GM21786 (cell line): ENCODE results near the gene B4GALNT4.
A peak's percentile ranks its signal among the peaks of the same experiment; 100 is the strongest.
"Not testable (repeated sequence)": the region's sequence is repeated elsewhere in the genome, so short reads cannot be mapped to it uniquely, and the experiment has no call there.

Source experiments
- ATAC-seq: cut with Tn5 transposase; IDR thresholded peaks from one replicate; pipeline ENCODE4 v1.9.1; 2021; ENCODE audit not compliant: unreplicated experiment

The B4GALNT4 gene, protein sequence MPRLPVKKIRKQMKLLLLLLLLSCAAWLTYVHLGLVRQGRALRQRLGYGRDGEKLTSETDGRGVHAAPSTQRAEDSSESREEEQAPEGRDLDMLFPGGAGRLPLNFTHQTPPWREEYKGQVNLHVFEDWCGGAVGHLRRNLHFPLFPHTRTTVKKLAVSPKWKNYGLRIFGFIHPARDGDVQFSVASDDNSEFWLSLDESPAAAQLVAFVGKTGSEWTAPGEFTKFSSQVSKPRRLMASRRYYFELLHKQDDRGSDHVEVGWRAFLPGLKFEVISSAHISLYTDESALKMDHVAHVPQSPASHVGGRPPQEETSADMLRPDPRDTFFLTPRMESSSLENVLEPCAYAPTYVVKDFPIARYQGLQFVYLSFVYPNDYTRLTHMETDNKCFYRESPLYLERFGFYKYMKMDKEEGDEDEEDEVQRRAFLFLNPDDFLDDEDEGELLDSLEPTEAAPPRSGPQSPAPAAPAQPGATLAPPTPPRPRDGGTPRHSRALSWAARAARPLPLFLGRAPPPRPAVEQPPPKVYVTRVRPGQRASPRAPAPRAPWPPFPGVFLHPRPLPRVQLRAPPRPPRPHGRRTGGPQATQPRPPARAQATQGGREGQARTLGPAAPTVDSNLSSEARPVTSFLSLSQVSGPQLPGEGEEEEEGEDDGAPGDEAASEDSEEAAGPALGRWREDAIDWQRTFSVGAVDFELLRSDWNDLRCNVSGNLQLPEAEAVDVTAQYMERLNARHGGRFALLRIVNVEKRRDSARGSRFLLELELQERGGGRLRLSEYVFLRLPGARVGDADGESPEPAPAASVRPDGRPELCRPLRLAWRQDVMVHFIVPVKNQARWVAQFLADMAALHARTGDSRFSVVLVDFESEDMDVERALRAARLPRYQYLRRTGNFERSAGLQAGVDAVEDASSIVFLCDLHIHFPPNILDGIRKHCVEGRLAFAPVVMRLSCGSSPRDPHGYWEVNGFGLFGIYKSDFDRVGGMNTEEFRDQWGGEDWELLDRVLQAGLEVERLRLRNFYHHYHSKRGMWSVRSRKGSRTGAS

DNA sequence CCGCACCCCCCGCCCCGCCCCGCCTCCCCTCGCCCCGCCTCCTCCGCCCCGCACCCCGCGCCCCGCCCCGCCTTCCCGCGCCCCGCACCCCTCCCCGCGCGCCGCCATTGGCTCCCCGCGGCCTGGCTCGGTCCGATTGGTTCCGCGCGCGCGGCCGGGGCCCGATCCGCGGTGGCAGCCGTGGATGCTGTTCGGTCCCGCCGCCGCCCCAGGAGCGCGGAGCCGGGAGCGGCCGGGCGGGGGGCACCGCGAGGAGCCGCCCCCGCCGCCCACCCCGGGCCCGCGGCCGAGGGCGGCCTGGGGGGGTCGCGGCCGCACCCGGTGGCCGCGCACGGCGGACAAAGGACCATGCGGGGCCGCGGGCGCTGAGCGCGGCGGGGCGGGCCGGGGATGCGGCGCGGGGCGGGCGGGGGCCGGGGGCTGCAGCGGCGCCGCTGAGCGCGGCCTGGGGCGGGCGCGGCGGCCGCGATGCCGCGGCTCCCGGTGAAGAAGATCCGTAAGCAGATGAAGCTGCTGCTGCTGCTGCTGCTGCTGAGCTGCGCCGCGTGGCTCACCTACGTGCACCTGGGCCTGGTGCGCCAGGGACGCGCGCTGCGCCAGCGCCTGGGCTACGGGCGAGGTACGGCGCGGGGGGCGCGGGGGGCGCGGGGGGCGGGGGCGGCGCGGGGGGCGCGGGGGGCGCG lies at the start of gene B4GALNT4:
B4GALNT4 (plus strand) TSS at position 164 of the 683 bp plus-strand sequence; CDS start at position 469, 305 bp downstream.
- no peak for ATAC-seq

DNA sequence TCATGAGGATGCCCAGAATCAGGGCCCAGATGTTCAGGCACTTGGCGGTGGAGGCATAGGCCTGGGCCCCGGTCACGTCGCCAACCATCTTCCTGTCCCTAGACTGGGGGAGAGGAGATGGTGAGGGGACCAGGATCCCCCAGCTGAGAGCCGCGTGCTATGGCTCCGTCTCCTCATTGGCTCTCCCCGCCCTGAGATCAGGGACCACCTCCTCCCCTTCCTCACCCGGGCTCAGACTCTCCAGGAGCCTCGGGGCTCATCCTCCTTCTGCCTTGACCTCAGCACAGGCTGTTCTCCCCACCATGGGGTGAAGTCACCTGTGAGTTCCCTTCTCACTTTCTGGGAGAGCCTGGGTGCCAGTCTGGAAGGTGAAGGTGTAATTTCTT lies 49.4 kb upstream of the B4GALNT4 start:
- not testable (repeated sequence) for ATAC-seq

DNA sequence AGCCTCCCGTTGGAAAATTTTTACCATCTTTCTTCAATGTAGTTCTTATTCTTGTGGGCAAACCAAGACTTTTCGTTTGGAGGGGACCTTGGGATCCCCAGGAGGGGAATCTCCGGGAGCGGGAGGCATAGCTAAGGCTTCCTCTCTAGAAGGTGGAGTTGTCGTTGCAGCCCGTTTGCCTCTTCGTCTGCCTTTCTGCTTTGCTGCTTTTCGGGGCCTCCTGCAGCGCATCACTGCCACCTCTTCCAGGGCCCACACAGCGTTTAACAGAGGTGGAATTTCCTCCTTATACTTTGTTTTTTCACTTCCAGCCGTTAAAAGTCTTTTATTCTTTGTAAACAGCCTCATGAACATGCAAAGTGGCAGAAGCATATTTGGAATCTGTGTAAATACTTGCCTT lies 45.1 kb upstream of the B4GALNT4 start:
- no peak for ATAC-seq

DNA sequence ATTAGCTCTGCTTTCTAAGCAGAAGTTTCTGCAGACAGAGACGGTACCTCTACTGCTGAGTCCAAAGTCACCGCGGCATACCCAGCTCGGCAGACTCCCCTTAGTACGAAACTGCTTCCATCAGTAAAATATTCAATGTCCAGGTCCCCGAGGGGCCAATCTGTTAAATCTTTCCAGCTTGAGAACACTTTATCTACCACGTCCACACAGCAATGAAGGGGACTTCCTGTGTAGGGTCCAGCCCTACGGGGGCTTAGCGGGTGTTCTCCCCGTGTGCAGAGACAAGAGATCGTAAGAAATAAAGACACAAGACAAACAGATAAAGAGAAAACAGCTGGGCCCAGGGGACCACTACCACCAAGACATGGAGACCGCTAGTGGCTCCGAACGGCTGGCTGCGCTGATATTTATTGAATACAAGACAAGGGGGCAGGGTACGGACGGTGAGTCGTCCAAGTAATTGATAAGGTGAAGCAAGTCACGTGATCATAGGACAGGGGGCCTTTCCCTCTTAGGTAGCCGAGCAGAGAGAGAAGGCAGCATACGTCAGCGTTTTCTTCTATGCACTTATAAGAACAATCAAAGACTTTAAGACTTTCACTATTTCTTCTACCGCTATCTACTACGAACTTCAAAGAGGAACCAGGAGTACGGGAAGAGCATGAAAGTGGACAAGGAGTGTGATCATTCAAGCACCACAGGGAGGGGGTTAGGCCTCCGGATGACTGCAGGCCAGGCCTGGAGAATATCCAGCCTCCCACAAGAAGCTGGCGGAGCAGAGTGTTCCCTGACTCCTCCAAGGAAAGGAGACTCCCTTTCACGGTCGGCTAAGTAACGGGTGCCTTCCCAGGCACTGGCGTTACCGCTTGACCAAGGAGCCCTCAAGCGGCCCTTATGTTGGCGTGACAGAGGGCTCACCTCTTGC lies 44.4 kb upstream of the B4GALNT4 start:
- not testable (repeated sequence) for ATAC-seq

DNA sequence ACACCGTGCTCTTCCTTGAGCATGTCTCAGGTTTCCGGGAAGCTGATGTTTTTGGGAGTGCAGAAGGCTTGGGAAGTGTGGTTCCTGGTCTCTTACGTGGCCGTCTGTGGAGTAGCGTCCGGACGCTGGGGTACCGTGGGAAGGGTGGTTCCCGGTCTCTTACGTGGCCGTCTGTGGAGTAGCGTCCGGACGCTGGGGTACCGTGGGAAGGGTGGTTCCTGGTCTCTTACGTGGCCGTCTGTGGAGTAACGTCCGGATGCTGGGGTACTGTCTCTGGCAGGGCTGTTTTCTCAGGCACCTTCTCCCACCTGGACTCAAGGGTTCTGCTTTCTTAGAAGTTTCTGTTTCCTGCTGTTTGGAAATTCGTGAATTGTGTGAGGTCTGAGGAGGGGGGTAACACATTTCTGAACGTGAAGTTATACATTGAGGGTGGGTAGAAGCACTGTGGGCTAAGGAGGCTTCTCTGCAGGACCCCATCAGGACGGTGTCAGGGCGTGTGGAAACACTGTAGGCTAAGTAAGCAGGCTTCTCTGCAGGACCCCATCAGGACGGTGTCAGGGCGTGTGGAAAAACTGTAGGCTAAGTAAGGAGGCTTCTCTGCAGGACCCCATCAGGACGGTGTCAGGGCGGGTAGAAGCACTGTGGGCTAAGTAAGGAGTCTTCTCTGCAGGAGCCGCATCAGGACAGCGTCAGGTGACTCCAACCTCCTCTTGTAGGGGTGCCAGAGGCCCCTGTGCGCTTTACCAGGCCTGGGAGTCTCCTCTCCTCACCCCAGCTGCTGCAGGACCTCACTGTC lies 43.3 kb upstream of the B4GALNT4 start:
- ATAC-seq, result no peak

DNA sequence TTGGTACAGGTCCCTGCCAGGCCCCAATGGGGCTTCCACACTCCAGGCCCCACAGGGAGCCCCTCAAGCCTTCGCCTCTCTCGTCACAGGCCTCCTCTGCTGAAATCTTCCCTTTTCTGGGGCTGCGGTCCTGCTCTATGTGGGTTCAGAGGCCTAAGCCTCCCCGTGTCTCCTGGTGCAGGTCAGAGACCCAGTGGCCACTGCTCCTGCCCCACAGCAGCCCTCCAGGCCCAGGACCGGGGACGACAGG lies 42.8 kb upstream of the B4GALNT4 start:
- ATAC-seq, result no peak

DNA sequence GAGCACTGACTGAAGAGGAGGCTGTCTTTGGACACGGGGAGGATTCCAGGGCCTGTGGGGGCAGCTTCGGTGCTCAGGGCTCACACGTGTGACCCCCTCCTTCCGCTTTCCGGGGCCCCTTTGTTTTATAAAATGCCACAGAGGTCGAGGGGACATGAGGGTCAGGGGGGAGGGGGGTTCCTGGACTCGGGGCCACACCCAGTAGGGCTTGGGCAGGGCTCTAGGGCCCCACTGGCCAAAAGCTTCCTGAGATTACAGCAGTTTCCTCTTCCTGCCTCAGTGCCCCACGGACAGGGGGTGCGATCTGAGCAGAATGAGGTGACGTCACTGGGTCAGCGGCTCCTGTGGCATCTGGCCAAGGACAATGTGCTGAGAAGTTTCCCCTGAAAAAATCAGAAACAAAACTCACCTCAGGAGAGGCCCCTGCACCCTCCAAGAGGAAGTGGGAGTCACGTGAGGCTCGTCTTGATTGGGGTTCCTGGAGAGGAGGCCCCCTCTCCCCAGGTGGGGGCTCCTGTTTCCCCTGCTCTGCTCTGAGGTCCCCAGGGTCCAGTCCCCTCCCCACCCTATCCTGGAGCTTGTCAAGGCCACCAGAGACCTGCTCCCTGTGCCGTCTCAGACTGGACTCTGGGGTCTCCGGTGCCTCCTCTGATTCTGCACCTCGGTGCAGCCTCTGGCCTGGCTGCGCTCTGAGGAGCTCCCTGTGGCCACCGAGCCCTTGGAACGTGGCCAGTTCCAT lies 42.3 kb upstream of the B4GALNT4 start:
- peak; percentile 77 for ATAC-seq

DNA sequence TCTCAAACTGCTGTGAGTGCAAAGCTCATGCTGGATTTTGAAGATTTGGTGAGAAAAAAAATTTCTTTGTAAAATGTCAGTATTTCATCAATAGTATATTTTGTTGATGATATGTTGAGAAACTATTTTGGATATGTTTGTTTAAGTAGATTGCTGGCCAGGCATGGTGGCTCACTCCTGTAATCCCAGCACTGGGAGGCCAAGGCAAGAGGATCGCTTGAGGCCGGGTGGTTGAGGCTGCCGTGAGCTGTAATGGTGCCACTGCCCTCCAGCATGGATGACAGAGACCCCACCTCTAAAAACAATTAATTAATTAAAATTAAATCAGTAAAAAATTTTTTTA lies 41.7 kb upstream of the B4GALNT4 start:
- ATAC-seq, result no peak

DNA sequence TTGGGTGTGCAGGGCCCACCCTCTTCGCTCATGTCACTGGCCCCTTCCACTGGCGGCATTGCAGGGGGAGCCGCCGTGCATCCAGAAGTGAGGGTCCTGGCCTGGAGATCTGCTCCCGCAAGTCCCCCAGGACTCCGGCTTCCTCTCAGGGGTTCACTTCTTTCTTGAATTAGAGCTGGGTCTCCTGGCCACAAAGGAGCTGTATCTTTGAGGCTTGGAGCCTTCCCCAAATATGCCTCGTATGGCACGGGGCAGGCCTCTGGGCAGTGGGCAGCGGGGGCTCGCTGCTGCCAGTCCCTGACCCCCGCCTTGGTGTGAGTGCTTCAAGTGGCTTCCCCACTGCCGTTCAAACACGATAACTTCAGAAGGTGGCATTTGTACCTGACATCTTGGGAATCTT lies 41.3 kb upstream of the B4GALNT4 start:
- ATAC-seq, result no peak

DNA sequence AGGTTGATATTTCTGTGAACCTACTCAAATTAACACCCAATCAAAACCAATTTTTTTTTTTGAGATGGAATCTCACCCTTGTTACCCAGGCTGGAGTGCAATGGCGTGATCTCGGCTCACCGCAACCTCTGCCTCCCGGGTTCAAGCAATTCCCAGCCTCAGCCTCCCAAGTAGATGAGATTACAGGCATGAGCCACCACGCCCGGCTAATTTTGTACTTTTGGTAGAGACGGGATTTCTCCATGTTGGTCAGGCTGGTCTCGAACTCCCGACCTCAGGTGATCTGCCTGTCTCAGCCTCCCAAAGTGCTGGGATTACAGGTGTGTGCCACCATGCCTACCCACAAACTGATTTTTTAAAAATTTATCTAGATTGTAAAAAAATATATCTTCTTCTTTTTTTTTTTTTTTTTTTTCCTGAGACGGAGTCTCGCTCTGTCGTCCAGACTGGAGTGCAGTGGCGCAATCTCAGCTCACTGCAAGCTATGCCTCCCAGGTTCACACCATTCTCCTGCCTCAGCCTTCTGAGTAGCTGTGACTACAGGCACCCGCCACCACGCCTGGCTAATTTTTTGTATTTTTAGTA lies 40.7 kb upstream of the B4GALNT4 start:
- not testable (repeated sequence) for ATAC-seq

DNA sequence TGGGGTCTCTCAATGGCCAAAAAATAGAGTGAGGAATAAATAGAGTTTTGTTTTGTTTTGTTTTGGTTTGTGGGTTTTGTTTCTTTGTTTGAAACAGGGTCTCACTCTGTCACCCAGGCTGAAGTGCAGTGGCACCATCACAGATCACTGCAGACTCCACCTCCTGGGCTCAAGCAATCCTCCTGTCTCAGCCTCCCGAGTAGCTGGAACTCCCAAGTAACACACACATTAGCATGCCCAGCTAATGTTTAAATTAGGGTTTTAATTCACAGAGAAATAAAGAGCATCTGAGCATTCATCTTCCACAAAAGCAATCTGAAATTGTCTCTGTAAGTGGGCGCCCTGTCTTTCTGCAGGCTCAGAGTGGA lies 39.4 kb upstream of the B4GALNT4 start:
- ATAC-seq, result no peak

DNA sequence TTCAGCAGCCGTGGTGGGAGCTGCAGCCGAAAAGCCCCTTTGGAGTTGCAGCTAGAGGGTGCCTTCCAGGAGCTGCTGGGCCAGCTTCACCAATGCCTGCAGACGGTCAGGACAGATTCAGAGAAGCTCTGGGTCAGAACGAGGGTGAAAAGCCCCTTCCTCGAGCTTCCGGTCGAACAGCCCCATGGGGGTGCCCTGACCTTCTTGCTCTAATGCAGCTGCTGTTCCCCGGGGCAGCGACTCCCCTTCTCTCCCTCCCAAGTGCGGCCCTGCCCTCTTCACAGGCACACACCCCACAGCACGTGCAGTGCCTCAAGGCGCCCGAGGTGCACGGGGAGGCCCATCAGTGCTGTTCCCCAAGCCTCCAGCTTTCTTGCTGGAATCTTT lies 39.0 kb upstream of the B4GALNT4 start:
- ATAC-seq, result no peak

DNA sequence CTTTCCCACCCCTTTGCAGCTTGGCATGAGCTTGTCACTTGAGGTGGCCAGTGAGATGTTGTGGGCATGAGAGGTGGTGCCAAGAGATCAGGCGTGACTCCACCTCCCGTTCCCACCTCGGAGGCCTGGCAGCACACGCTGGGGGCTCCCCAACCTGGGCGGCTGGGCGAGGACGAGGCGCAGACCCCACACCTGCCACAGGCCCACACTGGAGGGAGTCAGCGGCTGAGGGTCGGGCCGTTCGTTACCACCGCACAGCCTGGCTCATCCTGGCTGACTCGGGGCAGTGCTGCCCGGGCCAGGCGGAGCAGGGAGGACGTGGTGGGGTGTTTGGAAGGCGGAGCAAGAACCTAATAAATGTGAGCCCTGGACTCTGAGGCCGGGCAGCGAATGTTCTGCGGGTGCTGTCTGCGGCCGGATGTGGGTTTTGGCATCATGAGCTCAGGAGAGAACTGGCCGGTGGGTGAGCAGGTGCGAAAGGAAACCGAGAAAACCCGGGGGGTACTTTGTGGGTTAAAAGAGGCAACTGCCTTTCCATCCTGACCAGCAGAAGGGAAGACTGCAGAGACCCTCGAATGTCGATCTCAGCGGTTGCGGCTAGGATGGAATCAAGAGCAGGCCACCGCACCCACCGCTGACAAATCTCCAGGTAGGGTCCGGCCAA lies 38.5 kb upstream of the B4GALNT4 start:
- no peak for ATAC-seq

DNA sequence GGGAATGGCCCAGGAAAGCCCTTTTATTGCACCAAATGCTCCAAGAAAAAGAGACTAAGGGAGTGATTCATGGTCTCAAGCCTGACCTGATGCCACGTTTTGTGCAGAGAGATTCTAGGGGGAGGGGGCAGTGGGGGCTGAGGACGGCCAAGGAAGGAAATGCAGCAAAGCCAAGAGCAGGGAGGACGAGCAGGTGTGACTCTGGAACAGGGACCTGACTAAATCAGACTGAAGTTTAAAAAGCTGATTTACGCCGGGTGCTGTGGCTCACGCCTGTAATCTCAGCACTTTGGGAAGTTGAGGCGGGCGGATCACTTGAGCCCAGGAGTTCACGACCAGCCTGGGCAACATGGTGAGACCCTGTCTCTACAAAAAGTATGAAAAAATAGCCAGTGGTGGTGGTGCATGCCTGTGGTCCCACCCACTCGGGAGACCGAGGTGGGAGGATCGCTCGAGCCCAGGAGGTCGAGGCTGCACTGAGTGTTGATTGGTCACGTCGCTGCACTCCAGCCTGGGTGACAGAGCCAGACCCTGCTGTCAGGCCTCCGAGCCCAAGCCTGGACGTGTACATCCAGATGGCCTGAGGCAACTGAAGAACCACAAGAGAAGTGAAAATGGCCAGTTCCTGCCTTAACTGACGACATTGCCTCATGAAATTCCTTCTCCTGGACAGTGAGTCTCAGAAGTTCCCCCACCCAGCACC lies 37.8 kb upstream of the B4GALNT4 start:
- ATAC-seq, result no peak

DNA sequence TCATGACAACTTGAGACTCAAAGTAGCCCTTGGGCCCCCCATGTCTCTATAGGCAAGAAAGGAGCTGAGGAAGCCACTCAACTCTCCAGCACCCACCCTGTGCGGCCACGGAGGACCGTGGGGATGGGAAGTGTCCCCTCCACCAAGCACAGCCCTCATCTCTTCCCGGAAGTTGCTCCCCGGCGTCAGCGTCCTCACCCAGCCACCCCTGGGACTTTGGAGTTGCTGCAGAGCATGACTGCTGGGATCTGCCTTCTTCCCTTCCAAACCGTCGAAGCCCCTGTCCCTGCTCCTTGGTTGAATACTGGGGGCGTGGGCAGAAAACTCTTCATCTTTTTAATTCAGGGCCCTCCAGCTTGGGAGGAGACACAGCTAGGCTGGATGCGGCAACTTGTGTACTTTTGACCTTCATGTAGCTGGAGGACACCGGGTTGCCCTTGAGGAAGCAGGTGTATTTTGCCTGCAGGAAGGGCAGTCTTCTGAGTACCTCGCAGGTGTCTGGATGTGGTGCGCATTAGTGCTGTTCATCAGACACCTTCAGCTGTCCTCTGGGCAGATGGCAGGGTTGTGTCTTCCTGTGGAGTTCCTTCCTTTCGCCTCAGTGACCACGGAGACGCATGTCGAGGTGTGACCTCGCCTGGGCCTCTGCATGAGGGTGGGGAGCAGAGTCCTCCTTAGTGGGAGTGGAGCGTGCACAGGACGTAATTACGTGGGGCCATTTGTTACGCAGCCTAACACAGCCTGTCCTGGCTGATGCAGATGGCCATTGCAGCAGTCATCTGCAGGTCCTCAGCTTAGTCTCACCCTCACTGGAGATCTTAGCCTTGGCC lies 36.4 kb upstream of the B4GALNT4 start:
- ATAC-seq, result no peak

DNA sequence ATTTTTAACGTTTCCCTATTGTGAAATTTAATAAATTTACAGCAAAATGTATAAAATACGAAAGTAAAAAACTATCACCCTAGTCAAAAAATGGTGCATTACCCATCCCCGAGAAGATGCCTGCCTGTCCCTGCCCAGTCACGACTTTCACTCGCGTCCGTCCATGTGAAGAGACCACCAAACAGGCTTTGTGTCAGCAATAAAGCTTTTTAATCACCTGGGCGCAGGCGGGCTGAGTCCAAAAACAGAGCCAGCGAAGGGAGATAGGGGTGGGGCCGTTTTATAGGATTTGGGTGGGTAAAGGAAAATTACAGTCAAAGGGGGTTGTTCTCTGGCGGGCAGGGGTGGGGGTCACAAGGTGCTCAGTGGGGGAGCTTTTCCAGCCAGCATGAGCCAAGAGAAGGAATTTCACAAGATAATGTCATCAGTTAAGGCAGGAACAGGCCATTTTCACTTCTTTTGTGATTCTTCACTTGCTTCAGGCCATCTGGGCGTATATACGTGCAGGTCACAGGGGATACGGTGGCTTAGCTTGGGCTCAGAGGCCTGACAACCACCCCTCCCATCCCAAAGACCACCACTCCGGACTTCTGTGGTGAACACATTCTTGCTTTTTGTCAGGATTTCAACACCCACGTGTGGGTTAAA lies 35.6 kb upstream of the B4GALNT4 start:
- ATAC-seq, result not testable (repeated sequence)
